A673 (cell line): ENCODE measurements around the gene DNMBP. TPM values are rescaled to one million over a fixed set of nuclear protein-coding genes. Genes with fewer than 3 reads are reported as not detected.

ENCODE experiments used
- BruUV-seq: library from RNA; stranded (reverse); fragments of 400-500 nt; replicated peaks from 2 replicates; lab custom pipeline; 2021; lab: Mats Ljungman, UMichigan
- CTCF ChIA-PET: fragments of 300-600 bp; sonication (Branson Sonifier 250); formaldehyde crosslinking; loops from one replicate; lab custom pipeline; 2022; ENCODE audit warnings: antibody characterized with exemption; lab: Charles Lee
- POLR2A ChIA-PET: fragments of 300-600 bp; sonication (Branson Sonifier 250); formaldehyde crosslinking; loops from one replicate; lab custom pipeline; 2022; ENCODE audit warnings: antibody characterized with exemption; ENCODE audit not compliant: low non-redundant PET; lab: Charles Lee
- DNase-seq: peaks from one replicate; pipeline ENCODE4 v3.0.0-alpha.2; 2015; ENCODE audit warnings: low spot score
- H3K27ac ChIP-seq: fragments of 200-600 bp; sonication (generic); 2 replicates; pipeline ENCODE4 v1.5.1; 2016; ENCODE audit warnings: mixed run types, low read depth, mild to moderate bottlenecking, mixed read lengths, antibody characterized with exemption, low read length; ENCODE audit not compliant: poor library complexity, severe bottlenecking
- H3K27me3 ChIP-seq: fragments of 200-600 bp; sonication (generic); replicated peaks from 2 replicates; pipeline ENCODE4 v1.6.1; 2017; ENCODE audit warnings: mixed run types, low read depth, mild to moderate bottlenecking, mixed read lengths, antibody characterized with exemption, low read length; ENCODE audit not compliant: insufficient read depth, poor library complexity
- H3K36me3 ChIP-seq: fragments of 200-600 bp; sonication (generic); 2 replicates; pipeline ENCODE4 v1.6.1; 2016; ENCODE audit warnings: mixed run types, mild to moderate bottlenecking, mixed read lengths, antibody characterized with exemption, low read length; ENCODE audit not compliant: insufficient read depth, poor library complexity, severe bottlenecking
- H3K4me1 ChIP-seq: fragments of 200-600 bp; sonication (generic); 2 replicates; pipeline ENCODE4 v1.6.1; 2017; ENCODE audit warnings: mixed run types, mild to moderate bottlenecking, mixed read lengths, antibody characterized with exemption, low read length; ENCODE audit not compliant: insufficient read depth, poor library complexity, severe bottlenecking
- H3K4me3 ChIP-seq: fragments of 200-600 bp; sonication (generic); 2 replicates; pipeline ENCODE4 v1.5.1; 2016; ENCODE audit warnings: low read depth, mixed run types, mild to moderate bottlenecking, mixed read lengths, low read length; ENCODE audit not compliant: poor library complexity, severe bottlenecking
- H3K9me3 ChIP-seq: fragments of 200-600 bp; sonication (generic); 2 replicates; pipeline ENCODE4 v1.6.1; 2016; ENCODE audit warnings: mixed run types, low read depth, mild to moderate bottlenecking, mixed read lengths, antibody characterized with exemption, low read length; ENCODE audit not compliant: poor library complexity, severe bottlenecking
- CTCF ChIP-seq: fragments of 300-800, 200-600 bp; sonication (generic); conservative IDR thresholded peaks from 2 replicates; pipeline ENCODE4 v1.5.1; 2017; ENCODE audit warnings: low read depth, mild to moderate bottlenecking, antibody characterized with exemption, low read length, moderate library complexity, mixed read lengths
- EZH2 ChIP-seq: fragments of 200-600 bp; sonication (generic); IDR thresholded peaks from 2 replicates; pipeline ENCODE4 v1.6.1; 2017; ENCODE audit warnings: borderline replicate concordance, low read depth, mild to moderate bottlenecking, mixed read lengths, antibody characterized with exemption, low read length; ENCODE audit not compliant: poor library complexity, severe bottlenecking
- intact Hi-C: fragments of 100-400 bp; cut with micrococcal nuclease; formaldehyde crosslinking; loops from one replicate; pipeline ENCODE4 v1.10.0; 2022; ENCODE audit not compliant: unreplicated experiment
- total RNA-seq: library from RNA; stranded (reverse); gene quantifications from 2 replicates; pipeline ENCODE4 v1.2.3, GENCODE V29; 2021

DNMBP gene
- total RNA-seq, 1 experiment from 2014 or later, result 28.0 TPM

- BruUV-seq, result no TSS peak
- POLR2A ChIA-PET, result no interaction called here
- Histone ChIP-seq H3K9me3 (no peaks in the 10 kb centered on the region), H3K27me3 (no peaks in the 10 kb centered on the region), H3K4me1 (peaks cover 30% of the 10 kb centered on the region), H3K36me3 (no peaks in the 10 kb centered on the region), H3K4me3 (no peak overlapping the region), H3K27ac (peak overlapping the region; percentile 32)
- no peak for TF ChIP-seq EZH2
- TF ChIP-seq CTCF, result no peak
- CTCF ChIA-PET, result interaction anchor here (0.6 kb wide), 1 partner anchor 9 kb away, joined by 3 read pairs; no protein-coding TSS in a partner anchor
- intact Hi-C loops, result no loop called here
- peak; percentile 75 for DNase-seq
These were observed 82.6 kb downstream of the DNMBP start for GRCh38 chr10:99926925-99927720.

- no peak overlapping the region for H3K27ac ChIP-seq
- BruUV-seq, result no TSS peak
- TF ChIP-seq EZH2 (no peak), CTCF (no peak)
- ChIA-PET CTCF (no interaction called here), POLR2A (no interaction called here)
- no peak overlapping the region for H3K4me3 ChIP-seq
- no peaks in the 10 kb centered on the region for H3K9me3 ChIP-seq
- H3K36me3 ChIP-seq, result no peaks in the 10 kb centered on the region
- H3K27me3 ChIP-seq, result no peaks in the 10 kb centered on the region
- peaks cover 20% of the 10 kb centered on the region for H3K4me1 ChIP-seq
- intact Hi-C loops, result no loop called here
- no peak for DNase-seq
These were observed 85.1 kb downstream of the DNMBP start for GRCh38 chr10:99924451-99925255.

- no peak for DNase-seq
- no peak overlapping the region for H3K4me3 ChIP-seq
- intact Hi-C loops, result no loop called here
- H3K27ac ChIP-seq, result no peak overlapping the region
- TF ChIP-seq EZH2, result no peak
- TF ChIP-seq CTCF, result no peak
- no peaks in the 10 kb centered on the region for H3K9me3 ChIP-seq
- no peaks in the 10 kb centered on the region for H3K27me3 ChIP-seq
- peaks cover 30% of the 10 kb centered on the region for H3K4me1 ChIP-seq
- ChIA-PET POLR2A (no interaction called here), CTCF (no interaction called here)
- no TSS peak for BruUV-seq
- no peaks in the 10 kb centered on the region for H3K36me3 ChIP-seq
These were observed 87.8 kb downstream of the DNMBP start for GRCh38 chr10:99921948-99922347.
